DND-41 (cell line): ENCODE results near the gene BMPR2.

Source experiments
- ATAC-seq: fragments of 200-7000 bp; cut with Tn5 transposase; 3 replicates; pipeline ENCODE4 v1.9.1; 2021; ENCODE audit warnings: low read depth; ENCODE audit not compliant: insufficient read depth
- DNase-seq: peaks from one replicate; pipeline ENCODE4 v3.0.0-alpha.2; 2020
- H2AFZ ChIP-seq: 2 replicates; pipeline ENCODE4 v1.6.0; 2012; ENCODE audit warnings: low read depth, low read length
- H3K27ac ChIP-seq: 2 replicates; pipeline ENCODE4 v1.5.1; 2012; ENCODE audit warnings: low read length, inconsistent platforms
- H3K27me3 ChIP-seq: fragments of 200-600 bp; sonication (generic); 2 replicates; pipeline ENCODE4 v1.6.0; 2012; ENCODE audit warnings: low read length, mild to moderate bottlenecking, inconsistent platforms; ENCODE audit not compliant: insufficient read depth, poor library complexity
- H3K36me3 ChIP-seq: 2 replicates; pipeline ENCODE4 v1.5.1; 2012; ENCODE audit warnings: low read length, inconsistent platforms; ENCODE audit not compliant: insufficient read depth
- H3K4me1 ChIP-seq: 2 replicates; pipeline ENCODE4 v1.5.1; 2012; ENCODE audit warnings: mild to moderate bottlenecking, low read length; ENCODE audit not compliant: insufficient read depth
- H3K4me2 ChIP-seq: 2 replicates; pipeline ENCODE4 v1.6.0; 2012; ENCODE audit warnings: mild to moderate bottlenecking, moderate library complexity, low read length, inconsistent platforms; ENCODE audit not compliant: insufficient read depth
- H3K4me3 ChIP-seq, 2 experiments: fragments of 200-600 bp in 1 of 2; shearing (Covaris generic) in 1 of 2; 2 replicates each; pipeline ENCODE4 v1.5.1; 2012 to 2016; ENCODE audit warnings: inconsistent platforms in 2 of 2, low read length in 2 of 2, mild to moderate bottlenecking in 2 of 2, low read depth in 1 of 2, moderate library complexity in 1 of 2
- H3K79me2 ChIP-seq: 2 replicates; pipeline ENCODE4 v1.6.0; 2012; ENCODE audit warnings: low read length, inconsistent platforms; ENCODE audit not compliant: insufficient read depth
- H3K9ac ChIP-seq: 2 replicates; pipeline ENCODE4 v1.6.0; 2012; ENCODE audit warnings: low read depth, mild to moderate bottlenecking, inconsistent platforms, low read length, moderate library complexity
- H3K9me3 ChIP-seq: 2 replicates; pipeline ENCODE4 v1.5.1; 2012; ENCODE audit warnings: low read length, moderate library complexity, mild to moderate bottlenecking, inconsistent platforms; ENCODE audit not compliant: insufficient read depth, severe bottlenecking
- H4K20me1 ChIP-seq: 2 replicates; pipeline ENCODE4 v1.6.0; 2012; ENCODE audit warnings: low read length; ENCODE audit not compliant: insufficient read depth
- CTCF ChIP-seq: IDR thresholded peaks from 2 replicates; pipeline ENCODE4 v1.5.1; 2012; ENCODE audit warnings: borderline replicate concordance, low read length, moderate library complexity, mild to moderate bottlenecking; ENCODE audit not compliant: poor library complexity, severe bottlenecking; ENCODE audit errors: extremely low read depth
- EZH2 ChIP-seq: IDR thresholded peaks from 3 replicates; pipeline ENCODE4 v1.6.1; 2012; ENCODE audit warnings: borderline replicate concordance, low read depth, mild to moderate bottlenecking, moderate library complexity, low read length, inconsistent platforms; ENCODE audit not compliant: severe bottlenecking

Gene BMPR2

GRCh38 chr2:202425036-202425435 is 48.9 kb downstream of the BMPR2 start:
- no peaks in the 10 kb centered on the region for H3K27me3 ChIP-seq
- H3K4me3 ChIP-seq = no peak overlapping the region
- DNase-seq (no peak), ATAC-seq (no peak)
- H4K20me1 ChIP-seq = no peaks in the 10 kb centered on the region; the same call in 1 of the 2 replicates
- no peaks in the 10 kb centered on the region for H3K36me3 ChIP-seq
- H3K79me2 ChIP-seq = no peaks in the 10 kb centered on the region
- H3K4me2 ChIP-seq = no peak overlapping the region
- peaks cover 7% of the 10 kb centered on the region for H3K9me3 ChIP-seq
- TF ChIP-seq EZH2 (no peak), CTCF (no peak)
- H3K27ac ChIP-seq = no peak overlapping the region
- H2AFZ ChIP-seq = no peak overlapping the region
- H3K4me1 ChIP-seq = no peaks in the 10 kb centered on the region
- no peak overlapping the region for H3K9ac ChIP-seq

DNA sequence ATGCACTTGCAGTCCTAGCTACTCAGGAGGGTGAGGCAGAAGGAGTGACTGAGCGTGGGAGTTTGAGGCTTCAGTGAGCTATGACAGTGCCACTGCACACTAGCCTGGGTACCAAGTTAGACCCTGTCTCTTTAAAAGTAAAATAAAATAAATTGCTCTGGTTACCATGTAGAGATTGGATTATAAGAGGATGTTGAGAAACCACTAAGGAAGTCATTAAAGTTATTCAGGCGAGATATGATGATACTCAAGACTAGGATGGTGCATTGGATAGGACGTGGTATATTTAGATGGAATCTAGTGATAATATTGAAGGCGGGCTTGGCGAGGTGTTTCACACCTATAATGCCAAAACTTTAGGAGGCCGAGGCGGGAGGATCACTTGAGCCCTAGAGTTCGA is 50.6 kb downstream of the BMPR2 start:
- TF ChIP-seq EZH2 (no peak), CTCF (no peak)
- H3K9me3 ChIP-seq = peaks cover 7% of the 10 kb centered on the region
- no peaks in the 10 kb centered on the region for H3K27me3 ChIP-seq
- H3K79me2 ChIP-seq = no peaks in the 10 kb centered on the region
- DNase-seq (no peak), ATAC-seq (peak; percentile 70)
- H4K20me1 ChIP-seq = no peaks in the 10 kb centered on the region; the same call in 1 of the 2 replicates
- H3K4me2 ChIP-seq = no peak overlapping the region
- H3K27ac ChIP-seq = no peak overlapping the region
- no peak overlapping the region for H3K9ac ChIP-seq
- H3K4me1 ChIP-seq = no peaks in the 10 kb centered on the region
- H3K36me3 ChIP-seq = no peaks in the 10 kb centered on the region
- H3K4me3 ChIP-seq = no peak overlapping the region
- no peak overlapping the region for H2AFZ ChIP-seq

DNA sequence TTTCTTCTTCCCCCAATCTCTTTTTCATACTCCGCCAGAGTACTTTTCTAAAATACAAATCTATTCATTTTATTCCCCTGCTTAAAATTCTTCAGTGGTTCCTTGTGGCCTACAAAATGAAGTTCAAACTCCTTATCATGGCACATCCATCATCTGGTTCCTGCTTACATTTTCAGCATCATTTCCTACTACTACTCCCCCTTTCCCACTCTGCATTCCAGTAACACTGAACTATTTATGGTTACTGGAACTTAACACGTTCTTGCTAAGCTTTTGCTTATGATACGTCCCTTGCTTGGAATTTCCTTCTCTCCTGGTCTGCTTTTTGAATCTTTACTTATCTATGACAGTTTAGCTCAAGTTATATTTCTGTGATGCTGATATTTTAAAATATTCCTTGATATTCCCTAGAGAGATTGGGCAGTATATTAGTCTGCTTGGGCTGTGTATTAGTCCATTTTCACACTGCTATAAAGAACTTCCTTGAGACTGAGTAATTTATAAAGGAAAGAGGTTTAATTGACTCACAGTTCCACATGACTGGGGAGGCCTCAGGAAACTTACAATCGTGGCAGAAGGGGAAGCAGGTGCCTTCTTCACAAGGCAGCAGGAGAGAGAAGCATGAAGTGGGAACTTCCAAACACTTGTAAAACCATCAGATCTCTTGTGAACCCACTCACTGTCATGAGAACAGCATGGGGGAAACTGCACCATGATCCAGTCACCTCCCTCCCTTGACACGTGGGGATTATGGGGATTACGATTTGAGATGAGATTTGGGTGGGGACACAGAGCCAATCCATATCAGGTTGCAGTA is 53.2 kb downstream of the BMPR2 start:
- Histone ChIP-seq H3K79me2 (no peaks in the 10 kb centered on the region), H3K9me3 (peaks cover 7% of the 10 kb centered on the region), H3K27me3 (no peaks in the 10 kb centered on the region), H3K4me2 (no peak overlapping the region), H3K4me3 (no peak overlapping the region), H3K27ac (no peak overlapping the region), H3K36me3 (no peaks in the 10 kb centered on the region), H3K9ac (no peak overlapping the region), H3K4me1 (no peaks in the 10 kb centered on the region), H2AFZ (no peak overlapping the region), H4K20me1 (no peaks in the 10 kb centered on the region; the same call in 1 of the 2 replicates)
- TF ChIP-seq CTCF (no peak), EZH2 (no peak)
- ATAC-seq = no peak
- no peak for DNase-seq
